ENCODE data around the gene DCLRE1B.

The DCLRE1B gene

GRCh38 chr1:113942527-113942926 lies 37.4 kb downstream of the DCLRE1B start:
- Histone ChIP-seq H2AFZ (ENCODE audit: insufficient read depth, low read length, poor library complexity) (no peak overlapping the region), H2BK120ac (ENCODE audit: insufficient read depth, low read length, poor library complexity) (no peak overlapping the region), H3K4me1 (ENCODE audit: control insufficient read depth in 1 of 2, insufficient read depth in 2 of 2, low read length in 2 of 2) (peaks cover 0 to 1% of the 10 kb centered on the region in 2 experiments), H3K4ac (ENCODE audit: low read depth, low read length) (no peak overlapping the region), H3K9me3 (ENCODE audit: insufficient read depth, low read depth, low read length) (no peaks in the 10 kb centered on the region), H3K4me3 (ENCODE audit: low read depth, low read length) (no peak overlapping the region), H2BK5ac (ENCODE audit: low read depth, low read length, poor library complexity) (no peak overlapping the region), H3K9ac (ENCODE audit: low read length) (no peak overlapping the region), H2BK12ac (ENCODE audit: low read length) (no peak overlapping the region), H4K8ac (ENCODE audit: low read depth, low read length) (no peak overlapping the region), H2AK5ac (ENCODE audit: low read length) (no peak overlapping the region), H3K4me2 (ENCODE audit: low read length) (no peak overlapping the region), H4K91ac (ENCODE audit: low read depth, low read length) (no peak overlapping the region), H4K12ac (ENCODE audit: low read depth, low read length) (no peak overlapping the region), H3K27ac (ENCODE audit: low read depth, low read length) (no peak overlapping the region), H3K79me2 (ENCODE audit: control insufficient read depth, insufficient read depth, low read length, poor library complexity) (peaks cover 2% of the 10 kb centered on the region), H3K27me3 (ENCODE audit: insufficient read depth, low read length) (no peaks in the 10 kb centered on the region), H3K79me1 (ENCODE audit: low read length) (no peaks in the 10 kb centered on the region), H3K18ac (ENCODE audit: low read length) (no peak overlapping the region), H3K14ac (ENCODE audit: low read length) (no peak overlapping the region), H3K36me3 (ENCODE audit: control insufficient read depth in 1 of 2, insufficient read depth in 2 of 2, low read length in 2 of 2) (peaks cover 12 to 16% of the 10 kb centered on the region in 2 experiments), H3K23ac (ENCODE audit: low read length) (no peak overlapping the region)
- no peak for DNase-seq

- H2BK12ac ChIP-seq (ENCODE audit: low read length), result no peak overlapping the region
- H3K79me2 ChIP-seq (ENCODE audit: control insufficient read depth, insufficient read depth, low read length, poor library complexity), result no peaks in the 10 kb centered on the region
- no peak overlapping the region for H4K91ac ChIP-seq (ENCODE audit: low read depth, low read length)
- no peak overlapping the region for H2AFZ ChIP-seq (ENCODE audit: insufficient read depth, low read length, poor library complexity)
- no peaks in the 10 kb centered on the region for H3K79me1 ChIP-seq (ENCODE audit: low read length)
- no peak overlapping the region for H3K18ac ChIP-seq (ENCODE audit: low read length)
- no peak overlapping the region for H3K9ac ChIP-seq (ENCODE audit: low read length)
- H3K9me3 ChIP-seq (ENCODE audit: insufficient read depth, low read depth, low read length), result no peaks in the 10 kb centered on the region
- no peak overlapping the region for H2AK5ac ChIP-seq (ENCODE audit: low read length)
- no peak overlapping the region for H3K14ac ChIP-seq (ENCODE audit: low read length)
- no peaks in the 10 kb centered on the region for H3K27me3 ChIP-seq (ENCODE audit: insufficient read depth, low read length)
- no peak overlapping the region for H2BK120ac ChIP-seq (ENCODE audit: insufficient read depth, low read length, poor library complexity)
- no peak overlapping the region for H2BK5ac ChIP-seq (ENCODE audit: low read depth, low read length, poor library complexity)
- no peak overlapping the region for H3K23ac ChIP-seq (ENCODE audit: low read length)
- H4K8ac ChIP-seq (ENCODE audit: low read depth, low read length), result no peak overlapping the region
- no peak for DNase-seq
- no peaks in the 10 kb centered on the region for H3K4me1 ChIP-seq (ENCODE audit: control insufficient read depth in 1 of 2, insufficient read depth in 2 of 2, low read length in 2 of 2)
- no peak overlapping the region for H3K4me3 ChIP-seq (ENCODE audit: low read depth, low read length)
- H3K4me2 ChIP-seq (ENCODE audit: low read length), result no peak overlapping the region
- H3K4ac ChIP-seq (ENCODE audit: low read depth, low read length), result no peak overlapping the region
- H4K12ac ChIP-seq (ENCODE audit: low read depth, low read length), result no peak overlapping the region
- H3K36me3 ChIP-seq (ENCODE audit: control insufficient read depth in 1 of 2, insufficient read depth in 2 of 2, low read length in 2 of 2), result peaks cover 12 to 16% of the 10 kb centered on the region in 2 experiments
- H3K27ac ChIP-seq (ENCODE audit: low read depth, low read length), result no peak overlapping the region
These were observed 38.1 kb downstream of the DCLRE1B start for GRCh38 chr1:113943028-113943811.

GRCh38 chr1:113945329-113945728 lies 40.2 kb downstream of the DCLRE1B start:
- Histone ChIP-seq H4K12ac (ENCODE audit: low read depth, low read length) (no peak overlapping the region), H3K9ac (ENCODE audit: low read length) (no peak overlapping the region), H3K79me1 (ENCODE audit: low read length) (no peaks in the 10 kb centered on the region), H2BK120ac (ENCODE audit: insufficient read depth, low read length, poor library complexity) (no peak overlapping the region), H3K23ac (ENCODE audit: low read length) (no peak overlapping the region), H3K27ac (ENCODE audit: low read depth, low read length) (no peak overlapping the region), H3K9me3 (ENCODE audit: insufficient read depth, low read depth, low read length) (no peaks in the 10 kb centered on the region), H3K4me3 (ENCODE audit: low read depth, low read length) (no peak overlapping the region), H3K18ac (ENCODE audit: low read length) (no peak overlapping the region), H4K91ac (ENCODE audit: low read depth, low read length) (no peak overlapping the region), H2BK5ac (ENCODE audit: low read depth, low read length, poor library complexity) (no peak overlapping the region), H3K4ac (ENCODE audit: low read depth, low read length) (no peak overlapping the region), H3K4me2 (ENCODE audit: low read length) (no peak overlapping the region), H3K14ac (ENCODE audit: low read length) (no peak overlapping the region), H3K79me2 (ENCODE audit: control insufficient read depth, insufficient read depth, low read length, poor library complexity) (no peaks in the 10 kb centered on the region), H2AFZ (ENCODE audit: insufficient read depth, low read length, poor library complexity) (no peak overlapping the region), H2AK5ac (ENCODE audit: low read length) (no peak overlapping the region), H4K8ac (ENCODE audit: low read depth, low read length) (no peak overlapping the region), H3K4me1 (ENCODE audit: control insufficient read depth in 1 of 2, insufficient read depth in 2 of 2, low read length in 2 of 2) (no peaks in the 10 kb centered on the region), H2BK12ac (ENCODE audit: low read length) (no peak overlapping the region), H3K27me3 (ENCODE audit: insufficient read depth, low read length) (no peaks in the 10 kb centered on the region), H3K36me3 (ENCODE audit: control insufficient read depth in 1 of 2, insufficient read depth in 2 of 2, low read length in 2 of 2) (peaks cover 11 to 15% of the 10 kb centered on the region in 2 experiments)
- no CpG with 5 or more reads among the region's 1 CpG for WGBS (ENCODE audit: extremely low coverage, insufficient coverage, insufficient read length)
- no peak for DNase-seq

GRCh38 chr1:113946112-113946511 lies 41.0 kb downstream of the DCLRE1B start:
- Histone ChIP-seq H3K27ac (ENCODE audit: low read depth, low read length) (no peak overlapping the region), H4K12ac (ENCODE audit: low read depth, low read length) (no peak overlapping the region), H2AK5ac (ENCODE audit: low read length) (no peak overlapping the region), H3K4ac (ENCODE audit: low read depth, low read length) (no peak overlapping the region), H3K79me2 (ENCODE audit: control insufficient read depth, insufficient read depth, low read length, poor library complexity) (no peaks in the 10 kb centered on the region), H3K23ac (ENCODE audit: low read length) (no peak overlapping the region), H3K79me1 (ENCODE audit: low read length) (no peaks in the 10 kb centered on the region), H4K91ac (ENCODE audit: low read depth, low read length) (no peak overlapping the region), H3K9ac (ENCODE audit: low read length) (no peak overlapping the region), H4K8ac (ENCODE audit: low read depth, low read length) (no peak overlapping the region), H2BK120ac (ENCODE audit: insufficient read depth, low read length, poor library complexity) (no peak overlapping the region), H3K27me3 (ENCODE audit: insufficient read depth, low read length) (no peaks in the 10 kb centered on the region), H2AFZ (ENCODE audit: insufficient read depth, low read length, poor library complexity) (no peak overlapping the region), H2BK12ac (ENCODE audit: low read length) (no peak overlapping the region), H3K4me2 (ENCODE audit: low read length) (no peak overlapping the region), H3K14ac (ENCODE audit: low read length) (no peak overlapping the region), H3K9me3 (ENCODE audit: insufficient read depth, low read depth, low read length) (no peaks in the 10 kb centered on the region), H3K4me3 (ENCODE audit: low read depth, low read length) (no peak overlapping the region), H3K36me3 (ENCODE audit: control insufficient read depth in 1 of 2, insufficient read depth in 2 of 2, low read length in 2 of 2) (peaks cover 6 to 7% of the 10 kb centered on the region in 2 experiments), H2BK5ac (ENCODE audit: low read depth, low read length, poor library complexity) (no peak overlapping the region), H3K4me1 (ENCODE audit: control insufficient read depth in 1 of 2, insufficient read depth in 2 of 2, low read length in 2 of 2) (no peaks in the 10 kb centered on the region), H3K18ac (ENCODE audit: low read length) (no peak overlapping the region)
- WGBS (ENCODE audit: extremely low coverage, insufficient coverage, insufficient read length), result no CpG with 5 or more reads among the region's 1 CpG
- DNase-seq, result no peak

Data from trophoblast cell (in vitro differentiated cells and primary cell).